Measurements from ENCODE around the gene LPAR5.
"Not testable (repeated sequence)": the region's sequence is repeated elsewhere in the genome, so short reads cannot be mapped to it uniquely, and the experiment has no call there.

Gene LPAR5

DNA sequence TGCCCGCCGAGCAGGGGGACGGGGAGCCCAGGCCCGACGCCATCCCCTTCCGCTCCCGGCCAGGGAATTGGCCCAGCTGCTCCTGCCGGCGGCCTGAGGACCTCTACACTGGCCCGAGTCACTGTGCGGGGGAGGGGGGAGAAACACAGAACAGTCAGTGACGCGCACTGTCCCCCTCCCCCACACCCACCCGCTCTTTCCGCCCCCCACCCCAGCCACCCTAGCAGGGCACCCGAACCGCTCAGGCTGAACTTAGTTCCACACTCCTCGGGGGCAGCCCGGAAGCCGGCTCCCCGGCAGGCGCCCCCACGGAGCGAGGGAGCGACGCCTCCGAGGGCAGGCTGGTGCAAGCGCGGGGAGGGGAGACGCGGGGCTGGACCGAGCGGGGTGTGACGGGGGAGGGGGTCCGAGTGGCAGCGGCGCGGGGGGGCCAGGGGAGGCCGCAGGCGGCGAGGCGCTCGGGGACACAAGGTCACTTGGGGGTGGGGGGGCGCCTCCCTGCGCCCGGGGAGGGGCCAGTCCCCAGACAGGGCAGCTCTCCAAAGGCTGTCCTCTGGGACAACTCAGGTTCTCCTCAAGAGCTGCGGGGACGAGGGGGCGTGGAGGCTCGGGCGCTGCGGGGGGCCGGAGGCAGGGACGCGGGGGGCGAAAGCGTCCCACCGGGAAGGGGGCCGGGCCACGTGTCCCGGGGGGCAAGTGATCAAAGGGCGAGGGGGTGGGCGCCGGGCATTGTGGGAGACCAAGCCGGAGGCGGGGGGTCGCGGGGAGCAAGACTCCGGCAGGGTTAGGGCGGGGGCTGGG is 29.2 kb downstream of the LPAR5 start:
- peak; percentile 63 for DNase-seq (ENCODE audit: low read depth)

DNA sequence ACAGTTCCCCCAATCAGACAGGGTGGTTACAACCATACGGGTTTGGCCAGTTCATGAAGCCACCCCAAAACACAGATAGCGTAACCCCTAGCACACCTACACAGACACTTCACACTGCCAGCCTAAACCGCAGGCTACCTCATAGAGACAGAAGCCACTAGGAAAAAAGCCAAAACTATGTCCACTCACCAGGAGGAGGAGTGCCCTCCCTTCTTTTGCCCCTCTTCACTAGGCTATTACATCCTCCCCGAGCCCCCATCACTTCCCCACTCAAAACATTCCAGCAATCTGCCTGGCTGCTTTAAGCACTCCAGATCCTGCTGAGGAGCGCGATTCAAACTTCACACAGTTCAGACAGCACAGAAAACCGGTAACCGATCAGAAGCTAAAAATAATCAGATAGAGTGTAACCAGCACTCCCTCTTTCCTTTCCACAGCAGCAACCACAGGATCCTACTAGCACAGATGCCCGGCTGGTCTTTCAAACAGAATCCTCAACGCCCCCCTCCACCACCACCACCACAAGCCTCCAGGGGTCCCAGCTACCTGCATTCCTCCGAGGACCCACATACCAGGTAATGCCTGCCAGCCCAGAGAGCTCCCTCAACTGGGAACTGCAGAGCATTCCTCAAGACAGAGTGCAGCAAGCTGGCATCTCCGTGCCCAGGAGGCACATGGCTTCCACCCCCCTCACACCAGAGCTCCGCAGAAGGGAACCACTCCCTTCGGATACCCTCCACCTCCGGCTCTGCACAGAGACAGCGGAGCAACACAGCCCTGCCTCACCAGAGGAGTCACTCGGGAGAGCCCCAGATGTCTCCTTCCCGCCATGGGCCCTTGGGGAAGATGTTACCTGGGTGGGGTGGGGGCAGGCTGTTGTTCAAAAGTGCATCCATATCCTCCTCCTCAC is 30.1 kb downstream of the LPAR5 start:
- DNase-seq (ENCODE audit: low read depth) = no peak

DNA sequence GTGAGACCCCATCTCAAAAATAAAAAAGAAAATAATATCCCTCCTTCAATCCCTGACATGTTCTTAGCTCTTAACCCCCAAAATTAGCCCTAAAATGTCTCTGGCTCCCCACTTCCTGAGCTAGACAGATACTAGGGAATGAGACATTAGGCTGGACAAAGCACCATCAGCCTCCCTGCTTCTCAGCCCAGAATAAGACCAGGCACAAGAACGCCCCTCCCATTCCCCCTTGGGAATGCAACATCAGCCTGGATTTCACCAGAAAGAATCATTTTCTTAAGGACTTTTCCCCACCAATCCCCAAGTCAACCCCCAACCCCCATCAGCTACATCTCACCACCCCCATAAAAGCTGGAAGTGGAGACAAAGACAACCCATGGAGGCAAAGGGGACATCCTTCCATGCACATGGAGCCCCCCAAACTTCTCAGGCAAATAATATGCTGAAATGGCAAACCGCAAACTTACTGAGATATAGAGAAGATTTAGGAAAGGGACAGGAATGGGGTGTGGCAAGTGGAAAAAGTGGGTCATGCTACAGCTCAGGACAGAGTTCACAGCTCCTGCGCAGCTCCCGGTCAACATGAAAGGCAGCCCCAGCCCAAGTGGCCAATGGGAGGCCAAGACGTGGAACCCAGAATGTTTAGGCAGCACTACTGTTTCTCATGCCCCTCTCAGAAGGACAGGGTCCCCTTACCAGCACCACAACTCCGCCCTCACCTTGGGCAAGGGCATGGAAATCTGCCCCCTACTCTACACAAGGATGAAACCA is 31.3 kb downstream of the LPAR5 start:
- DNase-seq (ENCODE audit: low read depth) = no peak

DNA sequence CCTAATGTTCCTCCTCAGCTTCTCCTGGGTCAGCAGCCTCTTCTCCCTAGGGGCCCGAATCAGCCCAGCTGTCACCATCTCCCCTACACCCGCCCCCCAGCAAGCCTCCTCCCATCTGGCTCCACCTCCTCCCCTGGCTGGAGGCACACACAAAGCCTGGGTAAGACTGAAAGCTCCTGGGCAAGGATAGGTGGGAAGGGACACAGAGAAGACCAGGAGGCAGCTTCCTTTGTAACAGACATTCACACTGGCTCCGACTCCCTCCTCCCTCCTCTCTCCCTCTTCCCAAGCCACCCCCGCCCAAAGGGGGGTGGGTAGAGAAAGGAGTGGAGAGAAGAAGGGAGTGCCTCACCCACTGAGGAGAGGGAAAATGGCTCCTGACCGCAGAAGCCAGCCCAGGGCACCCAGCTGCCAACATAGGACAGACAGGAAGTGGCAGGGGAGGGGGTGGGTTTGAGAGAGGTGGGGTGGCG is 32.6 kb downstream of the LPAR5 start:
- no peak for DNase-seq (ENCODE audit: low read depth)

DNA sequence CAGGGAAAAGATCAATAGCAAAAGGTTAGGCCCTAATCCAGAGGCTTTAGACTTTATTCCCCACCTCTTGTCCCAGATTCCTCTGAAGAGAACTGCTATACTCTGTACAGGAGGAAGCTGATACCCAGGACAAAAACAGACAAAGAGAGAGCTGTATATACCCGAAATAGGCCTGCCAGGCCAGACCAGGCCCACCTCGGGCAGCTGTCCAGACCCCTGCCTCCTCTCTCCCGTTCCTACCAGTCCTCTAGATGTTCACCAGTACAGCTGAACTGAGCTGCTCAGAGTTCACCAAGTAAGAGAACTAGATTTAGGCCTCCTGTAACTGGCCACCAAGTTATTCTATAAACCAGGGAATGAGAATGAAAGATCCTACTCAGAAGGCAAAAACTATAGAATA is 33.2 kb downstream of the LPAR5 start:
- DNase-seq (ENCODE audit: low read depth) = no peak

DNA sequence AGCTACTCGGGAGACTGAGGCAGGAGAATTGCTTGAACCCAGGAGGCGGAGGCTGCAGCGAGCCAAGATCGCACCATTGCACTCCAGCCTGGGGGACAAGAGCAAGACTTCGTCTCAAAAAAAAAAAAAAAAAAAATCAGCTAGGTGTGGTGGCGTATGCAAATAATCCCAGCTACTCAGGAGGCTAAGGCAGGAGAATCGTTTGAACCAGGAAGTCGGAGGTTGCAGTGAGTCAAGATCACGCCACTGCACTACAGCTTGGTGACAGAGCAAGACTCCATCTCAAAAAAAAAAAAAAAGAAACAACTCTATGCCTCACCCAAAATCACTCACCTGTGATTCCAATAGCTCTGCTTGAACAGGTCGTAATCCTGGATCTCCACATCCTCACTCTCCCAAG is 40.1 kb downstream of the LPAR5 start:
- not testable (repeated sequence) for DNase-seq (ENCODE audit: low read depth)

DNA sequence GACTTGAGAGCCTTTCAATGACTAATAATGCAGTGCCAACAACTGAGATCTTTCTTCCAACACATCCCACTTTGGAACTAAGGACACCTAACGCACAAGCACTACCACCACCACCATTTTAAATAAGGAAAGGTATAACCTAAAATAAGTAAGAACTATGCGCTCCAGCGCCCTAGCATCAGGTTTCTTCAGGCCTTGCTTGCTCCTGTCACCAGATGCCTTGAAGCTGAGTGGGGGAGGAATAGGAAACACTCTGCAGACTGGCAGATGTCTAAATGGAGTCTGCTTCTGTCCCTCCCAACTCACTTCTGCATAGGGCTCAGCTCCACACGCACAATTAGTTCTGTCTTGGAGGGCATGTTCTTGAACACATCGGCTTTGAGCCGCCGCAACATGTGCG is 43.7 kb downstream of the LPAR5 start:
- no peak for DNase-seq (ENCODE audit: low read depth)

DNA sequence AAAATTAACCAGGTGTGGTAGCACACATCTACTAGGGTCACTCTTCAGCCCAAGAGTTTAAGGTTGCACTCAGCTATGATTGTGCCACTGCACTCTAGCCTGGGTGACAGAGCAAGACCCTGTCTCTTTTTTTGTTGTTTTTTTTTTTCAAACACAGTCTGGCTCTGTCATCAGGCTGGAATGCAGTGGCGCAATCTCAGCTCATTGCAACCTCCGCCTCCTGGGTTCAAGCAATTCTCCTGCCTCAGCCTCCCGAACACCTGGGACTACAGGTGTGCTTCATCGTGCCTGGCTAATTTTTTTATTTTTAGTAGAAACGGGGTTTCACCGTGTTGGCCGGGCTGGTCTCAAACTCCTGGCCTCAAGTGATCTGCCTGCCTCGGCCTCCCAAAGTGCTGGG is 49.2 kb downstream of the LPAR5 start:
- not testable (repeated sequence) for DNase-seq (ENCODE audit: low read depth)

DNA sequence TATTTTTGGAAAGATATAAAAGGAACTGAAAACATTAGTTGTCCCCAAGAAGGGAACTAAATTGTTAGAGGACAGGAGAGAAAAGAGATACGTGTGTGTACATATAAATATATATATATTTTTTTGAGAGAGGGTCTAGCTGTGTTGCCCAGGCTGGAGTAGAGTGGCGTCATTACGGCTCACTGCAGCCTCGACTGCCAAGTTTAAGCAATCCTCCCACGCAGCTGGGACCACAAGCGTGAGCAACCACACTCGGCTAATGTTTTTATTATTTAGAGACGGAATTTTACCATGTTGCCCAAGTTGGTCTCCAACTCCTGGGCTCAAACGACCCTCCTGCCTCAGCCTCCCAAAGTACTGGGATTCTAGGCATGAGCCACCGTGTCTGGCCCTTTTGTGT is 51.5 kb downstream of the LPAR5 start:
- no peak for DNase-seq (ENCODE audit: low read depth)

DNA sequence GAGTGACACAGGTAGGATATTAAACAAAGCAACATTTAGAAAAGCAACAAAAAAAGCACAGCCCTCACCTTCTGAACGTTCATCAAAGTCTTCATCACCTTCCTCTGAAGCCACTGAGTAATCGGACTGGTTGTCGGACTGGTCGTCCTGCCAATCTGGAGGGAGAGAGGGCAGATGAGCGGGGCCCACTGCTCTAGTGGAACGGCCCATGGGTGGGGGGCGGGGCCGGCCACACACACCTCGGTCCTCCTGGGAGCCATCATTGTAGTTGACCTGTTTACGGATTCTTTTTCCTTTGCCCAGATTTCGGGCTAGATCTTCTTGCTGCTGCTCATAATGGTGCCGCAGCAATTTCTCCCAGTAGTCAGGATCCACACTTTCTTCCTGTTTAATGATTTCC is 52.8 kb downstream of the LPAR5 start:
- no peak for DNase-seq (ENCODE audit: low read depth)

DNA sequence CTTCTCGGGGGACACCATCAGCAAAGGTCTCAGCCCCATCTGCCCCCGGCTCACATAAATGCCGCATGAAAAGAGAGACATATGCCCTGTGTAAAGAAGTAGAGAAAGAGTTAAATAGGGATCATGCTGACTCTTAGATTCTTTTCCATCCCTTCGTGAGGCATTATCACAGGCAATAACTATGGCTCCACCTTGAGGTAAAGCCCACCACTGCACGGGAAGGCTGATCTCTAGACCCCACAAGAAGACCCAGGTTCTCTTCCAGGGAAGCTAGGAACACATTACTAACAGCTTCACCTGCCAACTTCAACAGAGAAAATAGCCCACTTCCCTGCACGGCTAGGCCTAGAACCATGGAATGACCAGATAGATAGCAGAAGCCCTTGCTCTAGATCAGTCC is 53.6 kb downstream of the LPAR5 start:
- no peak for DNase-seq (ENCODE audit: low read depth)

DNA sequence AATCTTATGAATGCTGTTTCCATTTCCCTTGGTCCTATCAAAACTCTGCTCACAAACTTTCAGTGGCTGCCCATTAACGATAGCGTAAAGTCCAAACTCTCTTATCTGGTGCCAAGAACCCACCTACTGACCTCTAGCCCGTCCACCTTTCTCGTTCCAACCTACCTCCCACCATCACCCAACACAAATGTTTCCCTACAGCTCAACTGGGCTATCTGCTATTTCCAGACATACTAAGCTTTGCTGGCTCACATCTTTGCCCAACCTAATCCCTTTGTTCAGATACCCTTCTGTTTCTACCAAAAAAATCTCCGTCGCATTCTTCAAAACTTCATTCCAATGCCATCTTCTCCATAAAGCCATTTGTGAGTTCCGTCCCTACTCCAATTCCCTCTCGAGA is 60.1 kb downstream of the LPAR5 start:
- no peak for DNase-seq (ENCODE audit: low read depth)

DNA sequence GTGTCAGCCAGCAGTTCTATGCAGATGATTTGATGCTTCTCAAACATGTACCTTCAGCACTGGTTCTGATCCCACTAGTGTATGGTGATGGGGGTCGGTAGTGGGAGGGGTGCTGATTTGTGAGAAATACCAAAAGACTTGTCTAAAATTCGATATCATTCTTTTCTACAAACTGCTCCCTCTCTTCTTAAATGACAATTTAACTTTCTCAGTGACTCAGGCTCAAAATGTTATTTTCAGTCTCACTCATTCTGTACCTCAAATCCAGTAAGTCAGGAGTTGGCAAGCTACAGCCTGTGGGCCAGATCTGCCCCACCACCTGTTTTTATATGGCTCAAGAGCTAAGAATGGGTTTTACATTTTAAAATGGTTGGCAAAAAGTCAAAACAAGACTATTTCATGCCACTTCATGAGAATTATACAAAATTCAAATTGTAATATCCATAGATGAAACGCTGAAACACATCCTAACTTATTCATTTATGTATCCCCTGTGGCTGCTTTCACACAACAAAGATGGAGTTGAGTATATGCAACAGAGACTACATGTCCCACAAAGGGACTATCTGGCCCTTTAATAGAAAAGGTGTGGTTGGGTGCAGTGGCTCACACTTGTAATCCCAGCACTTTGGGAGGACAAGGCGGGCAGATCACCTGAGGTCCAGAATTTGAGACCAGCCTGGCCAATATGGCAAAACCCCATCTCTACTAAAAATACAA is 61.0 kb downstream of the LPAR5 start:
- DNase-seq (ENCODE audit: low read depth) = no peak

DNA sequence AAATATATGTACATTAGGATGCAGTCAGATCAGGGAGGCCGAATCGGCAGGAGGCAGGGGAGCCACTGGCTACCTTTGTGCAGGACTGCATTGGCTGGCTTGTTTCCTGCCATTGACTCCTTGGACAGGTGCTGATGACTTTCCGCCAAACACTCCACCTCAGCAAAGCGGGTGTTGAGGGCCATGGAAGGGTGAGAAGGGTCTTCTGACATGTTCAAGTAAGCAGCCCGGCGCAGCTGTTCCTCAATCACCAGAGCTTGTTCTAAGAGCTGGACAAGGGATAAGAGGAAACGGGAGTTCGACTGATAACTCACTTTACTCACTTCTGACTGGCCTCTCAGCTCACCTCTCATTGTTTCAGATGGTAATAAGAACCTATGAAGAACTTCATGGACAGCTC is 62.8 kb downstream of the LPAR5 start:
- DNase-seq (ENCODE audit: low read depth) = no peak

DNA sequence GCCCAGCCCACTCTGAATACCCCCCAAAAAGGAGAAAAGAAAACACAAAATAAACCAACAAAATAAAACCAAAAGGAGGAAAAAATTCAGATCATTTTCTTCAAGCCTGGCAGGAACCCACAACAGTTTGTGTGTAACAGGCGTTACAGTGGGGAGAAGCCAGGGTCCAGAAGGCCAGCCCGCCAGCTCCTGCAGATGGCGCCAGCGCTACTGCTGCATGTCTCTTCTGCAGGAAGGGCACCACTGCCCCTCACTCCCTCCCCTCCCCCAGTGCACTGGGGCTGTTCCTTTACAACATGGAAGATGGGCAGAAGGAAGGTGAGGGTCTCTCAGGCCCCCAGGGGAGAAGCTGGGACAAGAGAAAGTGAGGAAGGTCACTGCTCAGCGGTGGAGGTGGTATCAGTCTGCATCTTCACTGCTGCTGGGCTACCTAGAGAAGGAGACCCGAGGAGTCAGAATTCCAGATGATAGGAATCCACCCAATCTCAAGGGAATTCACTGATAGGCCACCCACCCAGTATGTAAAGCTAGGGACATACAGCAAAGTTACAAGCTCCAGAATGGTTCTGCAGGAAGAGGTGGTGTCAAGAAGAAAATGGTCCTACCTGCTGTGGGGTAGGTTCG is 65.4 kb downstream of the LPAR5 start:
- DNase-seq (ENCODE audit: low read depth) = no peak

DNA sequence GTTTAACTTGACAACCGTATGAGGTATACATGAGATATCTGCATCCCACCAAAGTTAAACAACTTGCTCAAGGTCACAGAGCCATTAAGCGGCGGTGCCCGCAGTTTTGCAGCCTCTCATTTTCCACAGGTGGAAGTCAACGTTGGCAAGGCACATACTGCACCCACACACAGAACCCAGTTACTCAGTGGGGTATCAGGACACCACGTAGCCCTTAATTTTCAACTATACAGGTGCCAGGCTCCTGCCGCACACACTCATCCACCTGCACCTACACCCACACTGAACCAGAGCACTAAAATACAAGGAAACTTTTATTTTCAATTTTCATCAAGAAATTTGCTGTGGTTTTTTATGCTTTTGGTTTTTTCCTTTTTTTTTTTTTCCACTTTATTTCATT is 66.0 kb downstream of the LPAR5 start:
- no peak for DNase-seq (ENCODE audit: low read depth)

DNA sequence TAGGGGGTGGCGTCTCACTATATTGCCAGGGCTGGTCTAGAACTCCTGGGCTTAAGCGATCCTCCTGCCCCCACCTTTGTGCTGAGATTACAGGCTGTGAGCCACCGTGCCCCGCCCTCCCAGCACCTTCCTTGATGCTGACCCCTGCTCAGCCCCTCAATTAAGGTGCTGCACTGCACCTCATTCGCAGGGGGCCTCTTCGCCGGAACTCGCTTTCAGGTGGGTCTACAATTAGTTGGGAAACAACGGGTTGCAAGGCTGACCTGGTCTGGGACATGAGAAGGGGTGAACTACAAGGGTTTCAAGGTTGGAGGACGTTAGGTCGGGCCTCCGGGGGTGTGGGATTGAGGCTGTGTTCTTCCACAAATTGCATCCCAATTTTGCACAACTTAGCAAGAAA is 66.4 kb downstream of the LPAR5 start:
- DNase-seq (ENCODE audit: low read depth) = no peak

All from activated T-cell treated with anti-CD3 and anti-CD28 coated beads for 1 hour (primary cell).